ENCODE results near the gene DNAH5. TPM values are rescaled to one million over a fixed set of nuclear protein-coding genes. Genes with fewer than 3 reads are reported as not detected.

Gene DNAH5, protein sequence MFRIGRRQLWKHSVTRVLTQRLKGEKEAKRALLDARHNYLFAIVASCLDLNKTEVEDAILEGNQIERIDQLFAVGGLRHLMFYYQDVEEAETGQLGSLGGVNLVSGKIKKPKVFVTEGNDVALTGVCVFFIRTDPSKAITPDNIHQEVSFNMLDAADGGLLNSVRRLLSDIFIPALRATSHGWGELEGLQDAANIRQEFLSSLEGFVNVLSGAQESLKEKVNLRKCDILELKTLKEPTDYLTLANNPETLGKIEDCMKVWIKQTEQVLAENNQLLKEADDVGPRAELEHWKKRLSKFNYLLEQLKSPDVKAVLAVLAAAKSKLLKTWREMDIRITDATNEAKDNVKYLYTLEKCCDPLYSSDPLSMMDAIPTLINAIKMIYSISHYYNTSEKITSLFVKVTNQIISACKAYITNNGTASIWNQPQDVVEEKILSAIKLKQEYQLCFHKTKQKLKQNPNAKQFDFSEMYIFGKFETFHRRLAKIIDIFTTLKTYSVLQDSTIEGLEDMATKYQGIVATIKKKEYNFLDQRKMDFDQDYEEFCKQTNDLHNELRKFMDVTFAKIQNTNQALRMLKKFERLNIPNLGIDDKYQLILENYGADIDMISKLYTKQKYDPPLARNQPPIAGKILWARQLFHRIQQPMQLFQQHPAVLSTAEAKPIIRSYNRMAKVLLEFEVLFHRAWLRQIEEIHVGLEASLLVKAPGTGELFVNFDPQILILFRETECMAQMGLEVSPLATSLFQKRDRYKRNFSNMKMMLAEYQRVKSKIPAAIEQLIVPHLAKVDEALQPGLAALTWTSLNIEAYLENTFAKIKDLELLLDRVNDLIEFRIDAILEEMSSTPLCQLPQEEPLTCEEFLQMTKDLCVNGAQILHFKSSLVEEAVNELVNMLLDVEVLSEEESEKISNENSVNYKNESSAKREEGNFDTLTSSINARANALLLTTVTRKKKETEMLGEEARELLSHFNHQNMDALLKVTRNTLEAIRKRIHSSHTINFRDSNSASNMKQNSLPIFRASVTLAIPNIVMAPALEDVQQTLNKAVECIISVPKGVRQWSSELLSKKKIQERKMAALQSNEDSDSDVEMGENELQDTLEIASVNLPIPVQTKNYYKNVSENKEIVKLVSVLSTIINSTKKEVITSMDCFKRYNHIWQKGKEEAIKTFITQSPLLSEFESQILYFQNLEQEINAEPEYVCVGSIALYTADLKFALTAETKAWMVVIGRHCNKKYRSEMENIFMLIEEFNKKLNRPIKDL (N-terminal part only)
- total RNA-seq, result 10 to 100 TPM in 1 of 3 donors, 1 to 10 TPM in 1, under 1 TPM in 1; 0.48 to 14.4 (median 3.8) TPM

DNA sequence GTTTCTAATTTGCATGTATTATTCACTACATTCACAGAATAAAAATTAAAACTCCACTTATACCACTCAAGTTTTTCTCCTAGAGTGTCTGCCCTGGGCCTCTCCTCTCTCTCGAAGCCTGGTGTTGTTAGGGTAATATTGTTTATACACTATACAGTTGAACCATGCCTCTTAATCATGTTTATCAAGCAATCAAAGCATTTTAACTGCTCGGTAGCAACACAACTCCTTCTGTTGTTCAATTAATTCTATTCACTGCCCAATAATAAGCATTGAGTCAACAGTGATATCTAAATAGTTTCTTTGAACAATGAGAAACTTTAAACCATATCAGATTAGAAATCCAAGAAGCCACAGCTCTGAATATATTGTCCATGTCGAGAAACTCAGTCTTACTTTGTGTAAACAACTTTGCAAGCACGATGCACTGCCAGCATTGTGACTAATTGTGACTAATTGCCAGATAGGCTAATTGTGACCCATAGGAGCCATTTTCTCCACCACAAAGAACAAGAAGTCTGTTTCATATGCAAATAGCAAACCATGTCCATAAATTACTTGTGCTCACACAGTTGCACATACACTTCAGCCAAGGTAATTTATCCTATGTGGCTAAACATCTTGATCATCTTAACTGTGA, at the start of gene DNAH5:
DNAH5 (minus strand) TSS at position 129 of the 640 bp plus-strand sequence. CDS start 250 bp downstream, outside the sequence.
- no peak within 1 kb of the TSS for H3K4me3 ChIP-seq
- H3K27me3 ChIP-seq, result no peaks in the 10 kb centered on the region
- TF ChIP-seq POLR2A (IDR thresholded peaks at IDR 0.05), result no peak
- TF ChIP-seq POLR2AphosphoS5 (IDR thresholded peaks at IDR 0.05), result no peak
- TF ChIP-seq, protein P1, sequence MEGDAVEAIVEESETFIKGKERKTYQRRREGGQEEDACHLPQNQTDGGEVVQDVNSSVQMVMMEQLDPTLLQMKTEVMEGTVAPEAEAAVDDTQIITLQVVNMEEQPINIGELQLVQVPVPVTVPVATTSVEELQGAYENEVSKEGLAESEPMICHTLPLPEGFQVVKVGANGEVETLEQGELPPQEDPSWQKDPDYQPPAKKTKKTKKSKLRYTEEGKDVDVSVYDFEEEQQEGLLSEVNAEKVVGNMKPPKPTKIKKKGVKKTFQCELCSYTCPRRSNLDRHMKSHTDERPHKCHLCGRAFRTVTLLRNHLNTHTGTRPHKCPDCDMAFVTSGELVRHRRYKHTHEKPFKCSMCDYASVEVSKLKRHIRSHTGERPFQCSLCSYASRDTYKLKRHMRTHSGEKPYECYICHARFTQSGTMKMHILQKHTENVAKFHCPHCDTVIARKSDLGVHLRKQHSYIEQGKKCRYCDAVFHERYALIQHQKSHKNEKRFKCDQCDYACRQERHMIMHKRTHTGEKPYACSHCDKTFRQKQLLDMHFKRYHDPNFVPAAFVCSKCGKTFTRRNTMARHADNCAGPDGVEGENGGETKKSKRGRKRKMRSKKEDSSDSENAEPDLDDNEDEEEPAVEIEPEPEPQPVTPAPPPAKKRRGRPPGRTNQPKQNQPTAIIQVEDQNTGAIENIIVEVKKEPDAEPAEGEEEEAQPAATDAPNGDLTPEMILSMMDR (IDR thresholded peaks at IDR 0.05), result no peak
- intact Hi-C loops (cut with DNase I; ENCODE audit: low total_unique reads), result no loop called here
- DNase-seq (ENCODE audit: low spot score in 2 of 2), result no peak
- no peaks in the 10 kb centered on the region for H3K36me3 ChIP-seq
- H3K9me3 ChIP-seq, result no peaks in the 10 kb centered on the region
- H3K27ac ChIP-seq, result no peak within 1 kb of the TSS
- H3K4me1 ChIP-seq, result no peaks in the 10 kb centered on the region

DNA sequence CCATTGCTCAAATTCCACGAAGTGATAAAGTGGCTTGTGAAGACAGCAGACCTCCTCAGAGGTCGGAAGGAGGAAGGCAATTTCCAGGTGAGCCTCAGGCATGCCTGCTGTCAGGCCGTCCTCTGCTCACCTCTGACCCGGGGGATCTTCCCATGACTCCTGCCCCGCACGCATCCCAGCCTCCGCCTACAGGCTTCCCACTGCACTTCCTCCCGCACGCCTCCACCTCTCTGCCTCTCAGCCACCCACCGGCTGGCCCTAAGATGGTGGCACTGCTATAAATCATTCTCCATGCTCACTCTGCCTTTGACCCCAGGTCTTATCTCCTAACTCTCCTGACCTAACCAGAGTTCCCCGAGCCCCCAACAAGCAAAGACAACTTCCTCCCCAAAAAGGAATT, 49.4 kb upstream of the DNAH5 start:
- Histone ChIP-seq H3K4me1 (no peaks in the 10 kb centered on the region), H3K9me3 (peaks cover 0 to 9% of the 10 kb centered on the region in 2 donors), H3K4me3 (no peak overlapping the region), H3K27me3 (no peaks in the 10 kb centered on the region), H3K27ac (no peak overlapping the region), H3K36me3 (no peaks in the 10 kb centered on the region)
- intact Hi-C loops (cut with DNase I; ENCODE audit: low total_unique reads), result no loop called here
- TF ChIP-seq POLR2AphosphoS5 (IDR thresholded peaks at IDR 0.05) (no peak), POLR2A (IDR thresholded peaks at IDR 0.05) (no peak)
- TF ChIP-seq, protein P1 (IDR thresholded peaks at IDR 0.05), result no peak
- DNase-seq (ENCODE audit: low spot score in 2 of 2), result no peak

DNA sequence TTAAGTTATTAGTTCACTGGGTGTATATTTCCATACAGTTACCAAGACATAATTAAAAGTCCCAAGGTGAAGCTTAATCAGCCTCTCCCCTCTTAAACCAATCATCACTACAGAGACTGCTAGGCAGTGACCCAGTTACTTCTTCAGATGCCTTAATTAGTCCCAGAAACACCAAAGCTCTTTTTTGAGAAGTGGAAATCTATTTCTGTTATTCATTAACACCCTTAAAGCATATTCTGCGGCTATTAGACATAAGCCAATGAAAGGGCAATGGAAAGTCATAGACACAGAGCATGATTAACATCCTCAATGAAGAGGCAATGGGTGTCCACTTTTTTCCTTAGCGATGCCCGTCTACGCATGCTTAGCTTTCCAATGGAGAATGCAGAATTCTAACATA, 48.3 kb upstream of the DNAH5 start:
- TF ChIP-seq, protein P1 (IDR thresholded peaks at IDR 0.05), result no peak
- TF ChIP-seq POLR2A (IDR thresholded peaks at IDR 0.05) (no peak), POLR2AphosphoS5 (IDR thresholded peaks at IDR 0.05) (no peak)
- DNase-seq (ENCODE audit: low spot score in 2 of 2), result no peak
- Histone ChIP-seq H3K4me1 (no peaks in the 10 kb centered on the region), H3K27me3 (no peaks in the 10 kb centered on the region), H3K36me3 (no peaks in the 10 kb centered on the region), H3K9me3 (peaks cover 0 to 9% of the 10 kb centered on the region in 2 donors), H3K27ac (no peak overlapping the region), H3K4me3 (no peak overlapping the region)
- intact Hi-C loops (cut with DNase I; ENCODE audit: low total_unique reads), result no loop called here

DNA sequence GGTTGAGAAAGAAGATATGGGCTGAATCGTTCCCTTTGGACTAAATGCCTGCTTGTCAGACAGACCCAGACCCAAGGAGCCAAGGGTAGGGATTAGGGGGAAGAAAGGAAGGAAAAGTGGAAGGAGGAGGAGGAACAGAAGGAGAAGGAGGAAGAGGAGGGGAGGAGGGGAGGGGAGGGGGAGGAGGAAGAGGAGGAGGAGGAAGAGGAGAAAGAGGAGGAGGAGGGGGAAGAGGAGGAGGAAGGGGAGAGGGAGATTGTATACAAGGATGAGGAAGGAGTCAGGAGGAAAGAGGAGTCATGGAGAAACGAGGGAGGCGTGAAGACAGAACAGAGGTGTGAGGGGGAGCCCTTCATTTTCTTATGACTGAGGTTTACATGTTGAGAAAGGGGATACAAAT, 46.9 kb upstream of the DNAH5 start:
- no peak for DNase-seq (ENCODE audit: low spot score in 2 of 2)
- no peaks in the 10 kb centered on the region for H3K4me1 ChIP-seq
- peak overlapping the region in 1 of 2 donors; percentile 46 for H3K27ac ChIP-seq
- intact Hi-C loops (cut with DNase I; ENCODE audit: low total_unique reads), result no loop called here
- H3K4me3 ChIP-seq, result peak overlapping the region in 1 of 3 donors; percentile 27
- no peak for TF ChIP-seq POLR2AphosphoS5 (IDR thresholded peaks at IDR 0.05)
- TF ChIP-seq, protein P1 (IDR thresholded peaks at IDR 0.05), result no peak
- no peak for TF ChIP-seq POLR2A (IDR thresholded peaks at IDR 0.05)
- H3K36me3 ChIP-seq, result no peaks in the 10 kb centered on the region
- H3K9me3 ChIP-seq, result no peaks in the 10 kb centered on the region
- H3K27me3 ChIP-seq, result no peaks in the 10 kb centered on the region
